Measurements from ENCODE around the gene ASMTL.

DNA sequence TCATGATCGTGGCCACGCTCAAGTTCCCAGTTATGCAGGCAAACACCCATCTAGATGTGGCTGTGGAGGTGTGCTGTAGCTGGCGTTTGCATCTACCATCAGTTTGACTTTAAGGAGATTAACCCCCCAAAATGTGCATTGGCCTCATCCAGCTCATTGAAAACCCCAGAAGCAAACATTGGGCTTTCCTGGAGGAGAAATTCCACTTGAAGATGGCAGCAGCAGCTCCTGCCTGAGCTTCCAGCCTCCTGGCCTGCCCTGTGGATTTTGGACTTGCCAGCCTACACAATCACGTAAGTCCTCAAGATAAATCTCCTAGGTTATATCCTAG is 30.6 kb downstream of the ASMTL start:
- TF ChIP-seq CREB5 (CRISPR knock-in tag; IDR thresholded peaks at IDR 0.05; ENCODE audit: low read depth) (no peak), ZFP30 (CRISPR knock-in tag; IDR thresholded peaks at IDR 0.05) (no peak), BACH2 (CRISPR knock-in tag; IDR thresholded peaks at IDR 0.05; ENCODE audit: borderline replicate concordance) (no peak), POU6F1 (CRISPR knock-in tag; IDR thresholded peaks at IDR 0.05; ENCODE audit: borderline replicate concordance, low read depth) (no peak), TSHZ2 (CRISPR knock-in tag; IDR thresholded peaks at IDR 0.05) (no peak), SNAI2 (CRISPR knock-in tag; IDR thresholded peaks at IDR 0.05) (no peak), ISL1 (CRISPR knock-in tag; IDR thresholded peaks at IDR 0.05) (no peak), CSDC2 (CRISPR knock-in tag; IDR thresholded peaks at IDR 0.05) (no peak), RARB (CRISPR knock-in tag; IDR thresholded peaks at IDR 0.05) (no peak), PATZ1 (CRISPR knock-in tag; IDR thresholded peaks at IDR 0.05; ENCODE audit: borderline replicate concordance) (no peak), ZC3H10 (CRISPR knock-in tag; IDR thresholded peaks at IDR 0.05) (no peak), GLIS3 (CRISPR knock-in tag; IDR thresholded peaks at IDR 0.05) (no peak)
